ENCODE results near the gene KLF7. TPM values are rescaled to one million over a fixed set of nuclear protein-coding genes. Genes with fewer than 3 reads are reported as not detected.

Gene KLF7
- total and polyA plus RNA-seq, 4 donors: 1.9 to 11.5 (median 4.5) TPM

DNA sequence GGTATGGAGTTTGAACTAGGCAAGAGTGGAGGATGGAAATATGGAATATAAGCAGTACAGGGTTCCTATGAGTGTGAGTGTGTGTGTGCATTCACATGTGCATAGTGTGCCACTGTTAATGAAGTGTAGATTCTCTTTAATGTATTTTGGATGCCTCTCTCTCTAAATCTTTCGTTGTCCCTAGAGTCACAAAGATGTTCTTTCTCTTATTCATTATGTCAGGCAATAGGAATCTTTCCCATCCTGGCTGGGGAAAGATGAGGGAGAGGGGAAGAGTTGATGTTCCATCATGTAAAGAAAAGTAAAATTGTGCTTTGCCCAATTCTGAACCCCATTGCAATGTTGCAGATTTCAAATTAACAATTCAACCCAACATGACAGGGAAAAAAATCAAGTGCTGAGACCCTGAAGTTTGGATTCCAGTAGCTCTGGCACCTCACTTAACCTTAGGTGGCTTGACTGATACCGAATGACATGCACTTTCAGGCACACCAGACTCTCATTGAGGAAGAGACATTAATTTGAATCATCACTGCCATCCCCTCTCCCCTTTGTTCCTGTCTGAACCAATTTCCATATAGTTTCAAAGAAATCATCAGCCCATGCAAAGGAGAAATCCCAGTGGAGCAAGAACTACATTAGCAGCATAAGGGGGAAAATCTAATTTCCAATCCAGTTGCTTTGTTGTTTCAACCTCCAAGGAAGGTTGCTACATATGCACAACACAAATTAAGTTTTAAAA lies 28.0 kb downstream of the KLF7 start:
- no peaks in the 10 kb centered on the region for H3K36me3 ChIP-seq (ENCODE audit: control insufficient read depth in 4 of 4, insufficient read depth in 3 of 4, low read depth in 1 of 4, low read length in 3 of 4)
- no peak overlapping the region for H3K4me3 ChIP-seq (ENCODE audit: low read depth in 1 of 3, low read length in 3 of 3)
- H3K27me3 ChIP-seq (ENCODE audit: control insufficient read depth in 4 of 4, insufficient read depth in 4 of 4, low read length in 3 of 4): no peaks in the 10 kb centered on the region
- peaks cover 0 to 7% (median 4%) of the 10 kb centered on the region in 4 donors for H3K4me1 ChIP-seq (ENCODE audit: control insufficient read depth in 4 of 4, insufficient read depth in 4 of 4, low read length in 3 of 4)
- DNase-seq (ENCODE audit: low spot score): no peak
- H3K9ac ChIP-seq (ENCODE audit: low read depth in 1 of 2, low read length in 2 of 2): no peak overlapping the region
- TF ChIP-seq FOXA2 (IDR thresholded peaks at IDR 0.05) (no peak), HNF4G (IDR thresholded peaks at IDR 0.05) (no peak), NR2F2 (IDR thresholded peaks at IDR 0.05) (no peak), RAD21 (IDR thresholded peaks at IDR 0.05) (no peak)
- H3K27ac ChIP-seq (ENCODE audit: low read depth in 1 of 2, low read length in 2 of 2): no peak overlapping the region
- no peaks in the 10 kb centered on the region for H3K9me3 ChIP-seq (ENCODE audit: control insufficient read depth in 4 of 4, low read length in 3 of 4)
- 85% methylated on average over 2 of the region's 2 CpGs for WGBS

DNA sequence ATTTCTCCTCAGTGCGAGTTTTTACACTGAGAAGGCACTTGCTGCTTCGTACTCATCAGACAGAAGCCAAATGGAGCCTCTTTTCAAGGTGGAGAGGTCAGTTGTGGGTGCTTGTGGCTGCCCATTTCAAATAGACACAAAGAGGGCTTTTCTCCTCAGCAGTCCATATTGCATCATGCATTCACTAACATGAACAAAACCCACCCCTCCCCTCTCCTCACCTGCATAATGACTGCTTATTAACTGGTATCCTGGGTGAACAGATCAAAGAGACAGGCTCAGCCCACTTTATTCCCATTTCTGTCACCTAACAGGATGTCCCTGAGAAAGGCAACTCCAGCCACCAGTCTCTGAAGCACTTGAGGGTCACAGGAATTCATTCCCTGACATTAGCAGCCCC lies 28.9 kb downstream of the KLF7 start:
- Histone ChIP-seq H3K36me3 (ENCODE audit: control insufficient read depth in 4 of 4, insufficient read depth in 3 of 4, low read depth in 1 of 4, low read length in 3 of 4) (no peaks in the 10 kb centered on the region), H3K4me1 (ENCODE audit: control insufficient read depth in 4 of 4, insufficient read depth in 4 of 4, low read length in 3 of 4) (no peaks in the 10 kb centered on the region)
- TF ChIP-seq NR2F2 (IDR thresholded peaks at IDR 0.05) (no peak), YY1 (IDR thresholded peaks at IDR 0.05) (no peak), EGR1 (IDR thresholded peaks at IDR 0.05; ENCODE audit: low read depth in 2 of 2) (no peak), HNF4G (IDR thresholded peaks at IDR 0.05) (no peak), SP1 (IDR thresholded peaks at IDR 0.05) (no peak), FOXA2 (IDR thresholded peaks at IDR 0.05) (no peak), RAD21 (IDR thresholded peaks at IDR 0.05) (no peak), RXRA (IDR thresholded peaks at IDR 0.05) (no peak), HNF4A (conservative IDR thresholded peaks at IDR 0.05) (no peak)
- TF ChIP-seq, protein P1, sequence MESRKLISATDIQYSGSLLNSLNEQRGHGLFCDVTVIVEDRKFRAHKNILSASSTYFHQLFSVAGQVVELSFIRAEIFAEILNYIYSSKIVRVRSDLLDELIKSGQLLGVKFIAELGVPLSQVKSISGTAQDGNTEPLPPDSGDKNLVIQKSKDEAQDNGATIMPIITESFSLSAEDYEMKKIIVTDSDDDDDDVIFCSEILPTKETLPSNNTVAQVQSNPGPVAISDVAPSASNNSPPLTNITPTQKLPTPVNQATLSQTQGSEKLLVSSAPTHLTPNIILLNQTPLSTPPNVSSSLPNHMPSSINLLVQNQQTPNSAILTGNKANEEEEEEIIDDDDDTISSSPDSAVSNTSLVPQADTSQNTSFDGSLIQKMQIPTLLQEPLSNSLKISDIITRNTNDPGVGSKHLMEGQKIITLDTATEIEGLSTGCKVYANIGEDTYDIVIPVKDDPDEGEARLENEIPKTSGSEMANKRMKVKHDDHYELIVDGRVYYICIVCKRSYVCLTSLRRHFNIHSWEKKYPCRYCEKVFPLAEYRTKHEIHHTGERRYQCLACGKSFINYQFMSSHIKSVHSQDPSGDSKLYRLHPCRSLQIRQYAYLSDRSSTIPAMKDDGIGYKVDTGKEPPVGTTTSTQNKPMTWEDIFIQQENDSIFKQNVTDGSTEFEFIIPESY (IDR thresholded peaks at IDR 0.05): no peak
- TF ChIP-seq, protein P2, sequence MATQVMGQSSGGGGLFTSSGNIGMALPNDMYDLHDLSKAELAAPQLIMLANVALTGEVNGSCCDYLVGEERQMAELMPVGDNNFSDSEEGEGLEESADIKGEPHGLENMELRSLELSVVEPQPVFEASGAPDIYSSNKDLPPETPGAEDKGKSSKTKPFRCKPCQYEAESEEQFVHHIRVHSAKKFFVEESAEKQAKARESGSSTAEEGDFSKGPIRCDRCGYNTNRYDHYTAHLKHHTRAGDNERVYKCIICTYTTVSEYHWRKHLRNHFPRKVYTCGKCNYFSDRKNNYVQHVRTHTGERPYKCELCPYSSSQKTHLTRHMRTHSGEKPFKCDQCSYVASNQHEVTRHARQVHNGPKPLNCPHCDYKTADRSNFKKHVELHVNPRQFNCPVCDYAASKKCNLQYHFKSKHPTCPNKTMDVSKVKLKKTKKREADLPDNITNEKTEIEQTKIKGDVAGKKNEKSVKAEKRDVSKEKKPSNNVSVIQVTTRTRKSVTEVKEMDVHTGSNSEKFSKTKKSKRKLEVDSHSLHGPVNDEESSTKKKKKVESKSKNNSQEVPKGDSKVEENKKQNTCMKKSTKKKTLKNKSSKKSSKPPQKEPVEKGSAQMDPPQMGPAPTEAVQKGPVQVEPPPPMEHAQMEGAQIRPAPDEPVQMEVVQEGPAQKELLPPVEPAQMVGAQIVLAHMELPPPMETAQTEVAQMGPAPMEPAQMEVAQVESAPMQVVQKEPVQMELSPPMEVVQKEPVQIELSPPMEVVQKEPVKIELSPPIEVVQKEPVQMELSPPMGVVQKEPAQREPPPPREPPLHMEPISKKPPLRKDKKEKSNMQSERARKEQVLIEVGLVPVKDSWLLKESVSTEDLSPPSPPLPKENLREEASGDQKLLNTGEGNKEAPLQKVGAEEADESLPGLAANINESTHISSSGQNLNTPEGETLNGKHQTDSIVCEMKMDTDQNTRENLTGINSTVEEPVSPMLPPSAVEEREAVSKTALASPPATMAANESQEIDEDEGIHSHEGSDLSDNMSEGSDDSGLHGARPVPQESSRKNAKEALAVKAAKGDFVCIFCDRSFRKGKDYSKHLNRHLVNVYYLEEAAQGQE (IDR thresholded peaks at IDR 0.05): no peak
- TF ChIP-seq, protein P3, sequence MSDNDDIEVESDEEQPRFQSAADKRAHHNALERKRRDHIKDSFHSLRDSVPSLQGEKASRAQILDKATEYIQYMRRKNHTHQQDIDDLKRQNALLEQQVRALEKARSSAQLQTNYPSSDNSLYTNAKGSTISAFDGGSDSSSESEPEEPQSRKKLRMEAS (IDR thresholded peaks at IDR 0.05): no peak

More for the DNA sequence above, 28.9 kb downstream of the KLF7 start:
- Histone ChIP-seq H3K9ac (ENCODE audit: low read depth in 1 of 2, low read length in 2 of 2) (no peak overlapping the region), H3K27me3 (ENCODE audit: control insufficient read depth in 4 of 4, insufficient read depth in 4 of 4, low read length in 3 of 4) (no peaks in the 10 kb centered on the region), H3K27ac (ENCODE audit: low read depth in 1 of 2, low read length in 2 of 2) (no peak overlapping the region), H3K4me3 (ENCODE audit: low read depth in 1 of 3, low read length in 3 of 3) (no peak overlapping the region), H3K9me3 (ENCODE audit: control insufficient read depth in 4 of 4, low read length in 3 of 4) (no peaks in the 10 kb centered on the region)
- WGBS: 96% methylated on average over 2 of the region's 2 CpGs
- no peak for DNase-seq (ENCODE audit: low spot score)

All from liver (tissue), 9 donors.